COLO668 (cell line): ENCODE results near the gene RPLP1.
A peak's percentile ranks its signal among the peaks of the same experiment; 100 is the strongest.

ENCODE experiments used
- DNase-seq: peaks from one replicate; lab custom pipeline; 2025; ENCODE audit not compliant: unreplicated experiment; lab: John Stamatoyannopoulos, UW

The RPLP1 gene

DNA sequence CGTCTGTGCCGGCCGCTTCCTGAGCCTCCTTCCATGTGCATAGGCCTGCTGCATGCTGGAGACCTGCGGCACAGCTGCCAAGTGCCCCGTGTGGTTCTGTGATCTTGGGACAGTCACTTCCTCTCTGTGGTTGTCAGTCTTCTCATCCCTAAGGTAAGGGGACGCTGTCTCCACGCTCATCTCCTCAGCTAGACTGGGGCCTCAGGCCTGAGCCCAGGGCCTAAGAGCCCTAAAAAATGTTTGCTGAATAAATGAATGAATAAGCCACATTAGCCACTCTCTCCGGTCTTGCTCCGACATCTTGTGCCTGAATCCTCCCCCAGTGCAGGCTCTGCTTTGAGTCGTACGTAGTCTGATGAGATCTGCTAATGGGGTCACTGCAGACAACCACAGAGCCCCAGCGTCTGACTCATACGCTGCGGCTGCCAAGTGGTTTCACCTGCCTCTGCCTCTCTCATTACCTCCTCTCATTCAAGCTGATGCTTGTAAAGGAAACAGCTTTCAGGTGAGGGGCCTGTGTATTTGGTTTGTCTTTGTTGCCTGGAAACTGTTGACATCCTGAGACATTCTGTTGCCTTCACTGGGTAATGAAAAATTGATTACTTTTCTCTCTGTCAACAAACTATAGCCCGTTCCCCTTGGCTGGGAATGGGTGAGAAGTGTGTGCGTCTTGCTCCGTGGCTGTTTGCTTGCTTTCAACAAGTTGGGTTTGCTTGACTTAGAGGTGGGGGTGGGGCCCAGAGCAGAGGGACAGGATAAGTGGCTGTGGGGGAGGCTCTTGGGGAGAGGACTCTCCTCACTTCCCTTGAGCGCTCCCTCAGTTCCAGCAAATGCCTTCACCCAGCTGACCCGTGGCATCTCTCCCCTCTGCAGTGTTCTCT lies 15.9 kb downstream of the RPLP1 start:
- DNase-seq: peak; percentile 92

DNA sequence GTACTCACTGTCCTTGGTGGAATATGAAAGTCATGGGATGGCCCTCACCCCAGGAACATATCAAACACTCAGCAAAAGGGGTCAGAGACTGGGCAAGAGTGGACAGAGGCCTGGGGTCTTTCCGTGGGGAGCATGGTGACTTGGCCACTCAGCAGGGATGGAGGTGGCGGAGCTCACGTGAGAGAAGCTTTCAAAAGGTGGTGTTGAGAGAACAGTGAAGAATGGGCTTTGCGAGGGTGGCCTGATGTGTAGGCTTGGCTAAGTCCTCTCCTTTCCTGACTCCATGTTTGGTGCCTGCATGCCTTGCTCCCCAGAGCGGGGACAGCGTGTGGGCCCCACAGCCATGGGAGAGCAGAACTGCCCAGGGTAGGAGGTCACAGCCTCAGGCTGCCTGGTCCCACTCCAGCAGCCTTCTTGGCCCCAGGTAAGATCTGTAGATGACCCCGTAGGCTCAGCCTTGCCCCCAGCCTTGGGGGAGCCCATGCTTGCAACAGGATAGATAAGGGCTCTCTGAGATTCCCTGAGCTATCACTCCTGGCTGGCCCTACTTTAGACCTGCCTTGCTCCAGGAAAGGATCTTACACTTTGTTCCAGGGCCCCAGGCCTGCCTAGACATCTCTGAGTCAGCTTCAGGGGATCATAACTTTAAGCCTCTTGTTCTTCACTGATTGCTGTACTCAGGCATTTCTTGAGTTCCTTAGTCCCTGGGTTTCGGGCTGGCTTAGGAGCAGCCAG lies 17.0 kb downstream of the RPLP1 start:
- no peak for DNase-seq

DNA sequence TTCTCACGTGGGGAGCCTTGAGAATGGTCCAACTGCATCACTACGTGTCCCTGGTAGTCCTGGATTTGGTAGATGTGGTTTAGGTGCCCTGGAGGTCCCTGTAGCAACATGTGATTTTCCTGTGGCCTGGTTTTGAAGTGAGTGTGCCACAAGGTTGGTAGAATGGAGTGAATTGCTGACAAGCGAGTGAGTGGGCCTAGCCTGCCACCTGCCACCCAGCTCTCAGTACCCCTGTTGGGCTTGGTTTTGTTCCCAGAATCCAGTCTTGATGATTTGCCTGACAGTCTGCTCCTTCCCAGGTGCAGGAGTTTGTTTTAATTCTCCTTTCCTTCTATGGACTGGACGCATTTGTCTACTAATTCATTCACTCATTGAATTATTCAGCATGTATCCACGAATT lies 19.4 kb downstream of the RPLP1 start:
- DNase-seq: no peak

DNA sequence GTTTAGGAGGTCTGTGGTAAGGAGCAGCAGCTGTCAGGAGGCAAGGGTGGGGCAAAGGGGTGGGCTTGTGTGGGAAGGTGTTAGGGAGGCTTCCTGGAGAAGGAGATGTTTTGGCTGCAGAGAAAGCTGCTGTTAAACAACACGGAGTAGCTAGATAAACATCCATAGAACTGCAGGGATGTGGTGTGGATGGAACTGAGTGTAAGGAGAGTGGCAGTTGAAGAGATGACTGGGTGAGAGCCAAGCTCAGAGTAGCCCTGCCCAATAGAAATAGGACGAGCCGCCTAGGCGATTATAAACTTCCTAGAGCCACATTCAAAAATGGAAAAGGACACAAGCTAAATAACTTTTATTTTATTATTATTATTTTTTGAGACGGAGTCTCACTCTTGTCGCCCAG lies 19.9 kb downstream of the RPLP1 start:
- no peak for DNase-seq

DNA sequence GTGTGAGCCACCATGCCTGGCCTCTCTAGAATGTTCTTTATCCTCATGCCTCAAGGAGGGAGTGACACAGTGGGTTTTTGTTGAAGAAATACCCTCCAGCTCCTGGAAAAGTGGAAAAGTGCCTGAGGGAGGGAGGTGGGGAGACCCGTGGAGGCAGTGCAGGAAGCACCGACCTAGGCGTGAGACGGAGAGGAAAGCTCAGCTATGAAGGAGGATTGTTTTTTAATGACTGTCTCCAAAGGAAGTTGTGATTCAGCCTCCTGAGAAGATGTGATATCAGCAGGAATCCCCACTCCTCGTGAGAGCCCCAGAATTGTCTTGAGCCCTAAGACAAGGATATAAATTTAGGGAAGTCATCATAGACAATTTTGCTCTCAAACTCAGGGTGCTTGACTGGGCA lies 21.7 kb downstream of the RPLP1 start:
- no peak for DNase-seq

DNA sequence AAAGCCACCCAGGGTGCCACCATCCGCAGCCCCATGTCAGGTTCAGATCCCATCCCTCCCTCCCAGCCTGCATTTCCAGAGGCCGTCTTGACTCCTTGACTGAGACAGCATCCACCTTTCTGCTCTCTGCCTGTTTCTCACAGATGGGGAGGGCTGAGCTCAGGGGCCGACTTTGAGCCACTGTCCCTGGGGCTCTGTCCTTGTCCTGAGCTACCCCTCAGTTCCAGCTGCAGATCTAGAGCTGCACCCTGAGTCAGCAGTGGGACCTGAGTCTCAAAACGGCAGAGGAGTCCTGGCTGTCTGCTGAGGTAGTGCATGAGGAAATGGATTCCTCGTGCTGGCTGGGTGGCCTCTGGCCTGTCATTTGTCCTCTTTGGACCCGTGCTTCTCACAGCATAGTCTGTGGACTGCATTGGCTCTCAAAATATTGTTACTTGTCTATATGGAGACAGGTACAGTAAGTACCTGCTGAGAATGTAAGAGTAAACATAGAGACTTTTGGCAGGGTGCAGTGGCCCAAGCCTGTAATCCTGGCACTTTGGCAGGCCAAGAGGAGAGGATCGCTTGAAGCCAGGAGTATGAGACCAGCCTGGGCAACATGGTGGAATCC lies 22.3 kb downstream of the RPLP1 start:
- no peak for DNase-seq

- peak; percentile 77 for DNase-seq
Observed at GRCh38 chr15:69475769-69476358, 23.2 kb downstream of the RPLP1 start.

- no peak for DNase-seq
Observed at GRCh38 chr15:69476704-69477473, 24.3 kb downstream of the RPLP1 start.

- peak; percentile 85 for DNase-seq
Observed at GRCh38 chr15:69478259-69478781, 25.7 kb downstream of the RPLP1 start.

- no peak for DNase-seq
Observed at GRCh38 chr15:69479081-69479480, 26.5 kb downstream of the RPLP1 start.

DNA sequence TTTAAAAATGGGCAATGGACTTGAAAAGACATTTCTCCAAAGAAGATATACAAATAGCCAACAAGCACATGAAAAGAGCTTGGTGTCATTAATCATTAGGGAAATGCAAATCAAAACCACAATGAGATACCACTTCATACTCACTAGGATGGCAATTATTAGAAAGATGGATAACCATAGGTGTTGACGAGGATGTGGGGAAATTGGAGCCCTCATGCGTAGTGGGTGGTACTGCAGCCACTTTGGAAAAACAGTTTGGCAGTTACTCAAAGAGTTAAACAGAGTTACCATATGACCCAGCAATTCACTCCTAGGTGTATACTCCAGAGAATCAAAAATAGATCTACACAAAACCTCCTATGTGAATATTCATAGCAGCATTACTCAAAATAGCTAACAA lies 27.4 kb downstream of the RPLP1 start:
- DNase-seq: no peak

DNA sequence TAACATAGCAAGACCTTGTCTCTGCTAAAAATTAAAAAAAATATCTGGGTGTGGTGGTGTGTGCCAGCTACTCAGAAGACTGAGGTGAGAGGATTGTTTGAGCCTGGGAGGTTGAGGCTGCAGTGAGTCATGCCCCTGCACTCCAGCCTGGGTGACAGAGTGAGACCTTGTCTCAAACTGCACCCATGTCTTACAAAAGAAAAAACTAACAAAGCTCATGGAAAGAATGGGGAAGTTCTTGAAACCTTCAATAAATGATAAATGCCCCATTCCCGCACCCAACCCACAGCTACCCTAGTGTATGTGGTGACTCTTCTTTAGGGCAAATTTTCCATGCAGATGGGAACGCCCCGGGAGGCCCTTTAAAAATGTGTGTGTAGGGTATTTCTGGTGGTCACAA lies 28.3 kb downstream of the RPLP1 start:
- DNase-seq: no peak

GRCh38 chr15:69482686-69483256 lies 30.2 kb downstream of the RPLP1 start:
- peak; percentile 61 for DNase-seq

GRCh38 chr15:69484837-69485236 lies 32.2 kb downstream of the RPLP1 start:
- DNase-seq: no peak

DNA sequence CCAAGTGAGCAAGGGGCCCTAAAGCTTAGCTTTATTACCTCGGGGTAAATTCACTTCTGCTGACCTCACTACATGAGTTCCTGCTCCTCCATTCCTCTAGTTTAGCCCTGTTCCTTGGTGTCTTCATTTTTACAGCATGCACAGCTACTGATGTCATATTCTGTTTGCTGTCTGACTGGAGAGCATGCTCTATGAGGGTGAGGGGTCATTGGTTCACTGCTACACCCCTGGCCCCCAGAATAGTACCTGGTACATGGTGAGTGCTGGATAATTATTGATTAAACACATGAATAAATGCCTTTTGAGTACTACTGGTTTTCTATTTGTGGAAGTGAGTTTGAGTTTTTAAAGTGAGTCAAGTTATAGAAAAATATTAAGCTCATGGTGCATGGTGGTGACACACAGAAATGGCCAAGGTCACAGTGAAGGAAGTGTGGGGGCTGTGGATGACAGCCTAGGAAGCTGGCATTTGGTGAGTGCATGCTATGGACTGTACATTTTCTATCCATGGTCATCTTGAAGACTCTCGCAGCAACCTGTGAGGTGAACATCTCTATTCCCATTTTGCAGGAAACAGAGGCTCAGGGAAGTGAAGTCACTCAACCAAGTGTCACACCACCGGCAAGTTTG lies 34.0 kb downstream of the RPLP1 start:
- no peak for DNase-seq

DNA sequence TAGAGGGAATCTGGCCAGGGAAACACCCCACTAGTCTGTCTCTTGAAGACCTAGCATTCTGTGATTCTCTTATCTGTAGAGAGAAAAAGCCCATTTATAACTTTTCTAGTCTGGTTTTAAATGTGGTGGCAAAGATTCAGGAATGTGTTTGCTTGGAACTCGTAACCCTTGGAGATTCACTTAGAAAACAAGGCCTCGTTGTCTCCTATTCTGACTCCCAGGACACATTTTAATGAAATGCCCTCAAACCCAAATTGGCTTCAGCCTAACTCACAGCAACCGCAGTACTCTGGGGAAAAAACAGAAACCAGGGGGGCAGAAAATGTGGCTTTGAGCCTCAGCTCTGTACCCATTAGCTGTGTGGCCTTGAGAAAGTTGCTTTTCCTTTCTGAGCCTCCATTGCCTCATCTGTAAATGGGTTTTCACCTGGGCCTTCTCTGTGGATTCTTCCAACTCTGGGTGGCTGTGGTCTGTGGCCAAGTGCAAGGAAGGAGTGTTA lies 36.5 kb downstream of the RPLP1 start:
- DNase-seq: no peak

DNA sequence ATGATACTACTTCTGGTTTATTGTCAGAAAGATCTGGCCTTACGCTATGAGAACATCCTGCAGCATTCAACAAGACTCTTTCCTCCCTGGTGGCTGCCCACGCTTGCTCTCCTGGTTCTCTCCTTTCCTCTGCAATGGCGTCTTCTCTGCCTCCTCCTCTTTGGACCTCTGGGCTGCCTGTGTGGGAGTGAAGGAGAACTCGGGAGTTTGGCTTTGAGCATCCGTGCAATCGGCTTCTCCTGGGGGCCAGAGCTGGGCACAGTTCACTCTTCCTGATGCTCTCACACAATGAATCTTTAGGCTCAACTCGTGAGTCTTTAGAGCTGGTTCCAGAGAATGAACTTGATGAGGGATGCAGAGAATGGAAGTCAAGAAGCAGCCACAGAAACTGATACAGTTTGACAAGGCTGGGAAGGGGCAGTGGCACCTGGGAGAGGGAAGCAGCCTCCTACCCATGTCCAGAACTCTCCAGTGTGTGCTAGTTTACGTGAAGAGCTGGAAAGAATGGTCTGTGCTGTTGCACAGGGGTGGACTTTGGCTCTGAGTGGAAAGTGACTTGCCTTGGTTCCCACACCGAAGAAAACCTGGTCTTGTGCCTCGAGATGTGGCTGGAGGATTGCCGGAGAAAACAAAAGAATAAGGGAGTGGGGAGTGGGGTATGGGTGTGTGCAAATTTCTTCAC lies 37.9 kb downstream of the RPLP1 start:
- no peak for DNase-seq

DNA sequence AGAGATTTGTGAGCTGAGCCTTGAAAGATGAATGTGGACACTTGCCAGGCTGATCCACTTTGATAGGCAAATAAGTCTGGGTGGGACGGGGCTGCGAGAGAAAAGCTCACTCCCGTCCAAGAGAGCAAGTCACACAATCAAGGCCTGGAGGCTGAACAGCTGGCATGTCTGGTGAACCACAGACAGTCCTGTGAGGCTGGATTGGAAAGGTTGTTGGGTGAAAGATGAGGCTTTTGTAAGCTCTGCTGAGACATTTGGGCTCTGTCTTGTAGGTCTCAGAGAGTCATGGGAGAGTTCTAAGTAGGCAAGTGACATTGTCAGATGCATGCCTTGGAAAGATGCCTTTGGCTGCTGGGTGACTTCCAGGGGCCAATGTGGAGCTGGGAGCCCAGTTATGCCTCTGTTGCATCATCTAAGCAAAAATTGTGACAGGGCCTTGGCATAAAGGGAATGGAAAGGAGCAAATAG lies 38.5 kb downstream of the RPLP1 start:
- DNase-seq: no peak

DNA sequence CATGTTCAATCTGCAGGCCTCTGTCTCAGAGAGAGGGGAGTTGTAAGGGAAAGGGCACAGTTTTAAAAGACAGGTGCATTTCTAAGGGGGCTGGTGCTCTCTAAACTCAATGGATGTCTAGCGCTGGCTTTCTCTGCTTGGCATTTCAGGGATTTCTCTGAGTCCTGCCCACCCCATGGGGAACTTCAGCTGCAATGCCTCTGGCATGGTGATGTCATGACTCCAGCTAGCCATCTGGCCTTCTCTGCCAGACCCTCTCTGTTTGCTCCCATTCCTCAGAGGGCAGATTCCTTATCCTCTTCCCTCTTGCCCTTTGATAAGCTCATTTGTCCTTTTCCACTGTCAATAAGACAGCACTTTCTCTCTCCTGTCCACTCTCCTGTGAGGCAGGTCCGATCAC lies 40.8 kb downstream of the RPLP1 start:
- no peak for DNase-seq
